ENCODE results near the gene UMODL1. TPM values are rescaled to one million over a fixed set of nuclear protein-coding genes. Genes with fewer than 3 reads are reported as not detected.

UMODL1 gene
- total and polyA plus RNA-seq, 2 donors (not counting 3 experiments of a cell fraction or from before 2014, with no cell fraction given): not detected

GRCh38 chr21:42145569-42146272 is 74.6 kb downstream of the UMODL1 start:
- FAIRE-seq (peak; percentile 96), DNase-seq (ENCODE audit: low read depth, low spot score) (peak; percentile 42)
- H3K4me2 ChIP-seq (ENCODE audit: insufficient read depth, low read length): no peak overlapping the region
- no peaks in the 10 kb centered on the region for H3K9me3 ChIP-seq (replicated peaks; ENCODE audit: control insufficient read depth, insufficient read depth, low read length)
- H3K9ac ChIP-seq (replicated peaks; ENCODE audit: extremely low read depth, insufficient read depth, low read length): no peak overlapping the region
- no peaks in the 10 kb centered on the region for H4K20me1 ChIP-seq (replicated peaks; ENCODE audit: control insufficient read depth, extremely low read depth, insufficient read depth, low read length)
- TF ChIP-seq EZH2 (IDR thresholded peaks at IDR 0.05; ENCODE audit: borderline replicate concordance, low read depth, low read length, severe bottlenecking): no peak
- TF ChIP-seq, protein P1, sequence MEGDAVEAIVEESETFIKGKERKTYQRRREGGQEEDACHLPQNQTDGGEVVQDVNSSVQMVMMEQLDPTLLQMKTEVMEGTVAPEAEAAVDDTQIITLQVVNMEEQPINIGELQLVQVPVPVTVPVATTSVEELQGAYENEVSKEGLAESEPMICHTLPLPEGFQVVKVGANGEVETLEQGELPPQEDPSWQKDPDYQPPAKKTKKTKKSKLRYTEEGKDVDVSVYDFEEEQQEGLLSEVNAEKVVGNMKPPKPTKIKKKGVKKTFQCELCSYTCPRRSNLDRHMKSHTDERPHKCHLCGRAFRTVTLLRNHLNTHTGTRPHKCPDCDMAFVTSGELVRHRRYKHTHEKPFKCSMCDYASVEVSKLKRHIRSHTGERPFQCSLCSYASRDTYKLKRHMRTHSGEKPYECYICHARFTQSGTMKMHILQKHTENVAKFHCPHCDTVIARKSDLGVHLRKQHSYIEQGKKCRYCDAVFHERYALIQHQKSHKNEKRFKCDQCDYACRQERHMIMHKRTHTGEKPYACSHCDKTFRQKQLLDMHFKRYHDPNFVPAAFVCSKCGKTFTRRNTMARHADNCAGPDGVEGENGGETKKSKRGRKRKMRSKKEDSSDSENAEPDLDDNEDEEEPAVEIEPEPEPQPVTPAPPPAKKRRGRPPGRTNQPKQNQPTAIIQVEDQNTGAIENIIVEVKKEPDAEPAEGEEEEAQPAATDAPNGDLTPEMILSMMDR (IDR thresholded peaks at IDR 0.05; ENCODE audit: extremely low read depth in 1 of 2, insufficient read depth in 1 of 2, low read depth in 1 of 2, low read length in 2 of 2): peak; percentile 83 to 92
- H3K9me1 ChIP-seq (replicated peaks; ENCODE audit: control insufficient read depth, extremely low read depth, insufficient read depth, low read length): no peaks in the 10 kb centered on the region
- H3K4me3 ChIP-seq (replicated peaks in 1 of 3; ENCODE audit: insufficient read depth in 1 of 3, low read depth in 1 of 3, low read length in 3 of 3): no peak overlapping the region
- peaks cover 0 to 2% of the 10 kb centered on the region in 2 experiments for H3K27me3 ChIP-seq (ENCODE audit: control insufficient read depth in 2 of 2, insufficient read depth in 2 of 2, low read length in 2 of 2)
- H3K27ac ChIP-seq (ENCODE audit: insufficient read depth, low read depth, low read length): no peak overlapping the region
- CTCF ChIA-PET: interaction anchor here (0.6 to 5.3 kb wide), 26 partner anchors 10 to 429 kb away, joined by 3 to 131 read pairs (median 5); partner anchors contain the start of genes ABCG1 and TFF3
- BruUV-seq (replicated peaks): no TSS peak
- H3K79me2 ChIP-seq (ENCODE audit: control insufficient read depth, insufficient read depth, low read length): no peaks in the 10 kb centered on the region
- H2AFZ ChIP-seq (ENCODE audit: low read depth, low read length): no peak overlapping the region
- H3K4me1 ChIP-seq (ENCODE audit: control insufficient read depth, extremely low read depth, insufficient read depth, low read length): no peaks in the 10 kb centered on the region
- no peaks in the 10 kb centered on the region for H3K36me3 ChIP-seq (ENCODE audit: control insufficient read depth in 2 of 2, extremely low read depth in 1 of 2, insufficient read depth in 2 of 2, low read length in 2 of 2)
- intact Hi-C loops (cut with micrococcal nuclease) (loop anchor here (1.0 to 10.0 kb wide), 5 partner anchors 113 to 305 kb away; no protein-coding TSS in a partner anchor), dilution Hi-C loops (cut with MboI; ENCODE audit: extremely low pct_ligation_motif_present, low sequenced_read_pairs) (no loop called here)
- POLR2A ChIA-PET: no interaction called here

DNA sequence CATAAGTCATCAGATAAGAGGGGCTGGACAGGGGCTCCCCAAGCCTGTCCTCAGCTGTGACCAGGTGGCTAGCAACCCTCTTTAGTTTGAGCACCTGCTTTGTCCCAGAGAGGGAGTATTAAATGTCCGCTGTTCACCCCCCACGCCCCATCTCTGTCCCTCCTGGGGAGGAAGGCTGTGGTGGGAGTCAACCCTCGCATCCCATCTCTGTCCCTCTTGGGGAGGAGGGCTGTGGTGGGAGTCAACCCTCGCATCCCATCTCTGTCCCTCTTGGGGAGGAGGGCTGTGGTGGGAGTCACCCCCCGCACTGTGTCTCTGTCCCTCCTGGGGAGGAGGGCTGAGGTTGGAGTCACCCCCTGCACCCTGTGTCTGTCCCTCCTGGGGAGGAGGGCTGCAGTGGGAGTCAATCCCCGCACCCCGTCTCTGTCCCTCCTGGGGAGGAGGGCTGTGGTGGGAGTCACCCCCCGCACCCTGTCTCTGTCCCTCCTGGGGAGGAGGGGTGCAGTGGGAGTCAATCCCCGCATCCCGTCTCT is 75.2 kb downstream of the UMODL1 start:
- Histone ChIP-seq H3K27me3 (ENCODE audit: control insufficient read depth in 2 of 2, insufficient read depth in 2 of 2, low read length in 2 of 2) (peaks cover 4% of the 10 kb centered on the region in 2 experiments), H3K27ac (ENCODE audit: insufficient read depth, low read depth, low read length) (no peak overlapping the region), H3K4me2 (ENCODE audit: insufficient read depth, low read length) (no peak overlapping the region), H3K4me1 (ENCODE audit: control insufficient read depth, extremely low read depth, insufficient read depth, low read length) (no peaks in the 10 kb centered on the region), H3K9me3 (replicated peaks; ENCODE audit: control insufficient read depth, insufficient read depth, low read length) (no peaks in the 10 kb centered on the region), H3K79me2 (ENCODE audit: control insufficient read depth, insufficient read depth, low read length) (no peaks in the 10 kb centered on the region), H3K4me3 (replicated peaks in 1 of 3; ENCODE audit: insufficient read depth in 1 of 3, low read depth in 1 of 3, low read length in 3 of 3) (no peak overlapping the region), H3K9me1 (replicated peaks; ENCODE audit: control insufficient read depth, extremely low read depth, insufficient read depth, low read length) (no peaks in the 10 kb centered on the region), H2AFZ (ENCODE audit: low read depth, low read length) (no peak overlapping the region), H3K36me3 (ENCODE audit: control insufficient read depth in 2 of 2, extremely low read depth in 1 of 2, insufficient read depth in 2 of 2, low read length in 2 of 2) (no peaks in the 10 kb centered on the region), H3K9ac (replicated peaks; ENCODE audit: extremely low read depth, insufficient read depth, low read length) (no peak overlapping the region), H4K20me1 (replicated peaks; ENCODE audit: control insufficient read depth, extremely low read depth, insufficient read depth, low read length) (no peaks in the 10 kb centered on the region)
- intact Hi-C loops (cut with micrococcal nuclease) (loop anchor here (10.0 kb wide), 1 partner anchor 188 kb away; no protein-coding TSS in a partner anchor), dilution Hi-C loops (cut with MboI; ENCODE audit: extremely low pct_ligation_motif_present, low sequenced_read_pairs) (no loop called here)
- no peak for DNase-seq (ENCODE audit: low read depth, low spot score)
- no peak for FAIRE-seq
- TF ChIP-seq EZH2 (IDR thresholded peaks at IDR 0.05; ENCODE audit: borderline replicate concordance, low read depth, low read length, severe bottlenecking): no peak
- TF ChIP-seq POLR2AphosphoS5 (IDR thresholded peaks at IDR 0.05; ENCODE audit: insufficient read depth, low read depth, low read length): no peak
- TF ChIP-seq FOS (IDR thresholded peaks at IDR 0.05; ENCODE audit: borderline replicate concordance, insufficient read depth, low read length): no peak
- no peak for TF ChIP-seq JUN (IDR thresholded peaks at IDR 0.05; ENCODE audit: borderline replicate concordance, insufficient read depth, insufficient read length, low read depth)
- BruUV-seq (replicated peaks): no TSS peak
- CTCF ChIA-PET: interaction anchor here (0.7 to 5.3 kb wide), 19 partner anchors 9 to 429 kb away, joined by 3 to 131 read pairs (median 6); partner anchors contain the start of genes ABCG1 and TFF3
- POLR2A ChIA-PET: no interaction called here

Data from endothelial cell of umbilical vein (primary cell).